ENCODE results near the gene AASS.
"Not testable (repeated sequence)": the region's sequence is repeated elsewhere in the genome, so short reads cannot be mapped to it uniquely, and the experiment has no call there.

Gene AASS

DNA sequence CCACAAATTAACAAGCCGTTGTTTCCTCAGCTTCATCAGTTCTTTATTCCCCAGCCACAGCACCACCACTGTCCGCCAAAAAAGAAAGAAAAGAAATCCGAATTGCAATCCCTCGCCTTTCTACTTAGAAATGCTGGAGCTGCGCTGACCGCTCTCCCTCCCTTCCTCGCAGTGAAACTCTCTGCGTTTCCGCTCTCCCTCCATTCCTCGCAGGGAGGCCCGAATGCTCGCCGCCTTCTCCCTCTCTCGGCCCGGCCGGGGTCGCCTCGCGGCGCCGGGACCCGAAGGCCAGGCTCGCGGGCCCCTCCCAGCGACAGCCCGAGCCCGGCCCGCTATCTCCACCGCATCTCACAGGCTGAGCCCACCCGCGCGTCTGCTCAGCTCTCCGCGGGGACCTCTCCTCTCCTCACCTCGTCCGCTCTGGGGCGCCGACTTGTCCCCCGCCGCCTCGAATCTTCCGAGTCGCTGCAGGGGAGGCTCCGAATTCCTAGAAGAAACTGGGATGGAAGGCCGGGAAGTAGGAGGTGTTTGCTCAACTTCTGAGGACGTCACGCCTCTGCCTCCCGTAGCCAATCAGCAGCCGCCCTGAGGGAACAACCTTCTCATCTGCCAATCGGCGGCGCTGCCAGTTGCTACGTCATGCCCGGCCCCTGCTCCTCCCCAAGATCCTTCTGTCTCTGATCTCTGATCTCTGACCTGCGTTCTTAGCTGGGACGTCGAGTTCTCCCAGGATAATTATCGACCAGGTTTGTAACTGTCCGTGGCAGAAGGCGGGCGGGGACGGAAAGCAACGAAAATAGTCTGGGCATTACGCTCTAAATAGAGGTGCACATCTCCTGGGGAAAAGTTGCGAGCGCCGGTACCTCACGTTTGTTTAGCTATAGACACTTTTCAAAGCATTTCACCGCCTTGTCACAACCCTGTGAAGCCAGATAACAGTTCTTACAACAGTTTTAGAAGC, at the start of gene AASS:
TSS of gene AASS (minus strand) at position 499 of the 961 bp plus-strand sequence. CDS start 10,523 bp downstream, outside the sequence.
- peak within 1 kb of the TSS; percentile 95 for H3K4me3 ChIP-seq (ENCODE audit: low read depth, low read length)

DNA sequence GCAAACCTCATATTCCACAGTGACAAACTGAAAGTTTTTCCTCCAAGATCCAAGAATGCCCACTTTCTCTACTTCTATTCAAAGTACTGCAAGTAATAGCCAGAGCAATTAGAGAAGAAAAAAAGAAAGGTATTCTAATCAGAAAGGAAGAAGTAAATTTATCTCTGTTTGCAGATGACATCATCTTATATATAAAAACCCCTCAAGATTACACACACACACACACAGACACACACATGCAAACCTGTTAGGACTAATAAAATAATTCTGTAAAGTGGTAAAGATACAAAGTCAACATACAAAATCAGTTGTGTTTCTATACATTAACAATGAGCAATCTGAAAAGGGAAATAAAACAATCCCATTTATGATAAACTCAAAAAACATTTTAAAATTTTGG, 44.7 kb upstream of the AASS start:
- H3K4me3 ChIP-seq (ENCODE audit: low read depth, low read length): no peak overlapping the region

DNA sequence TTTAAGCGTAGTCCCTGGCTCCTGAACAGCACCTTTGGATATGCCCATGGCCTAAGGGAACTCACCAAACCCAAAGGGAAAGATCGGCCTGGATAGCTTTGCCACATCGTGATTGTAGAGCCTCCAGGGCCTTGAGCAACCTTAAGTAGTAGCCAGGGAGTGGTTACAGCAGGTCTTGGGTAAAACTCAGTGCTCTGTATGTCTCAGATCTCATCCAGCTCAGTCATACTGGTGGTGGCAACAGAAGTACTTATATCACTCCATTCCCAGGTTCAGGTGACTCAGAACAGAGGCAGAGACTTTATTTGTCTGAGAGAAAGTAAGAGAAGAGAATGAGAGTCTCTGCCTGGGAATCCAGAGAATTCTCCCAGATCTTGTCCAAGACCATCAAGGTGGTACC, 39.1 kb upstream of the AASS start:
- no peak overlapping the region for H3K4me3 ChIP-seq (ENCODE audit: low read depth, low read length)

DNA sequence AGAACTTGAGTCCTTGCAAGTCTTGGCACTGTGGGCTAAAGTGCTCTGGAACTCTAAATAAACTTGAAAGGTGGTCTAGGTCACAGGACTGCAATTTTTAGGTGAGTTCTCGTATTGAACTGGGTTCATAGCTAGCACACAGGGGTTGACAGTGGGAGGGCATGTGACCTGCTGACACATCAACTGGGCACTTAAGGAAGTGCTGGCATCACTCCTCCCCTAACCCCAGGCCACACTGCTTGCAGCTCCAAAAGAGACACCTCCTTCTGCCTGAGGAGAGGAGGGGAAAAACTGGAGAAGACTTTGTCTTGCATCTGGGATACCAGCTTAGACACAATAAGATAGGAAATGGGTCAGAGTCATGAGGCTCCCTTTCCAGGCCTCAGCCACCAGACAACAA, 38.0 kb upstream of the AASS start:
- H3K4me3 ChIP-seq (ENCODE audit: low read depth, low read length): no peak overlapping the region

DNA sequence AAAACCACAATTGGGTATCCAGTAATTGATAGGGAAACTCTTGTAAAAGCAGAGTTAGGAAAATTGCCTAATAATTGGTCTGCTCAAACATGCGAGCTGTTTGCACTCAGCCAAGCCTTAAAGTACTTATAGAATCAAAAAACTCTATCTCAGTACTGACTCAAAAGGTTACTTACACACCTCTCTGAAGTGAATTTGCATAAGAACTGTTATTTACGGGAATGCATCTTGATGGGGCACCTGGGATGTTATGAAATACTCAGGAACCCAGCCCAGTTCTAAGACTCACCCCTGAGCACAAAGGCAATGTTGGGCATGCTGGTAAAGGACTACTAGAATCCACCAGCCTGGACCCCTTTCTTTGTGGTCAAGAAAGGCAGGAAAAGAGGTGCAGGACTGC, 28.1 kb upstream of the AASS start:
- H3K4me3 ChIP-seq (ENCODE audit: low read depth, low read length): not testable (repeated sequence)

DNA sequence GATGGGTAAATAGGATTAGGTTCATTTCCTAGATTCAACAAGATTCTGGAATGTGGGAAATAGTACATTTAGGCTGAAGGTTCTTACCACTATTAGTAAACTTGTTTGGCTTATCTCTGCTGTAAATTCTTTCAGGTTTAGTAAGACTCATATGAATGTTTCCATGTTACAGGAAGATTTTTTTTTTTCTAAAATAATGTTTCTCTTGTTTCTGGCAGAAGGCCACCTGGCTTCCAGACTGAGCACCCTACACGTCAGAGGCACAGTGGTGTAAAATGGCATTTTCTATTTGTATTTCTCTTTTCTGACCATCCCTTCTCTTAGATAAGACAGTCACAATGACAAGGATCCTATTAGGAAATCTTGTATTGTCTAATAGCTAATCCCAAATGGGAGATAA, 22.7 kb upstream of the AASS start:
- no peak overlapping the region for H3K4me3 ChIP-seq (ENCODE audit: low read depth, low read length)

DNA sequence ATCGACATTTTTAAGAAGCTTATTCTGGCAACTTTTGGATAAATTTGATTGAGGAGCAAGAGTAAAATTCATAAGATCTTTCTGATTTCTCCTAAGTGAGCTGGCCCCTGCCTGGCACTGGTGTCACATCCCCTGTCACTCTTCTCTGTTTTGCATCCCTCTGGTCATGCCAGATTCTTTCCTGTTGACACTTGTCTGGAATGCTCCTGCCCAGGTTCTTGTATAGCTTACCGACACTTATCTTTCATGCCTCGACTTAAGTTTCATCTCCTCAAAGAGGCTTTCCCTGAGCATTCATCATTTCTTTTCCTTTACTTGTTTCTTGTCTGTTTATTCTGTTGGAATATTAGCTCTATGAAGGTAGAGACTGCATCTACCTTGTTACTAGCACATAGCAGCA, 22.2 kb upstream of the AASS start:
- no peak overlapping the region for H3K4me3 ChIP-seq (ENCODE audit: low read depth, low read length)

DNA sequence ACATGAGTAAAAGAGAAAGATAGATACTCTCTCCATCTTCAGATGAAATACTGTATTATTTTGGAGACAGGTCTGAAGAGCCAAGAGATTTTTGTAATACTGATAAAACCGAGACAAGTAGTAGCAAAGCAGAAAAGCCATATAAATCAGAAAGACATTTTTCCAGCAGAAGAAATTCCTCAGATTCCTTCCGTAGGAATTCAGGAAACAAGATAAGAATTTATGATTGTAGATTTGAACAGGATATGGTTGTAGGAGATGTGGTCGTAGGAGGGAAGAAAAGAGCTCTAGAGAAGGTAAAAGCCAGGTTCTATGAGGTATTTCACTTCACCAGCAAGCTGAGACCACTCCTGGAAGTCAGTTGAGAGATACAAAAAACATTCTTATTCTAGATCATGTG, 17.6 kb upstream of the AASS start:
- H3K4me3 ChIP-seq (ENCODE audit: low read depth, low read length): no peak overlapping the region

DNA sequence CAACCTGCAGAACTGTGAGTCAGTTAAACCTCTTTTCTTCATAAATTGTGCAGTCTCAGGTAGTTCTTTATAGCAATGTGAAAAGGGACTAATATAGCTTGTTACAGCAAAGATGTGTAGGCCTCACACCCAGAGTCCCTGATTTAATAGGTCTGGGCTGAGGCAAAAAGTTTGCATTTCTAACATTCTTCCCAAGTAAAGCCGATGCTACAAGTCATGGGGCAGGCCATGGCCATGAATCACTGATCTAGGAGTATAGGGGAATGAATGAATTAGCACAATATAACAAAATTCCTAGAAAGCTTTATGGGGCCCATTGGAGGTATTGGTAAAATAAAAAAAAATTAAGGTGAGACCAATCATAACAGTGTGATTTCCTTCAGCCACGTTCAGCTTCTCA, 11.5 kb upstream of the AASS start:
- no peak overlapping the region for H3K4me3 ChIP-seq (ENCODE audit: low read depth, low read length)

DNA sequence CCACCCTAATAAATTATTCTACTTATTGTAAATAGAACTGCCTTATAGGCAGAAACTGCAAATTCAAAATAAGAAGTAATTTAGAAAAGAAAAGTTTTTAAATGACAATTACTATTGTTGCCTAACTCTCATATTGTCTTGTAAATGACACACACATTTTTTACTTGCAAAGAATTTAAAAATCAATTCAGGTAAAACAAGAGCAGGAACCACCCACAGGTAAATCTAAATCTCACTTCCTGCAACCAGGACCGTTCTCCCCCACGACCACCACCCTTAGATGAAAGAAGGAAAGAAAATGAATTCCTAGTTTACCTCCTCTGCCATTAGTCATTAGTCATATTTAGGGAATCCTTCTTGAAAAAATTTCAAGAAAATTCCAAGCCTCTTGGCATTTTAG, 4.8 kb upstream of the AASS start:
- H3K4me3 ChIP-seq (ENCODE audit: low read depth, low read length): no peak overlapping the region

DNA sequence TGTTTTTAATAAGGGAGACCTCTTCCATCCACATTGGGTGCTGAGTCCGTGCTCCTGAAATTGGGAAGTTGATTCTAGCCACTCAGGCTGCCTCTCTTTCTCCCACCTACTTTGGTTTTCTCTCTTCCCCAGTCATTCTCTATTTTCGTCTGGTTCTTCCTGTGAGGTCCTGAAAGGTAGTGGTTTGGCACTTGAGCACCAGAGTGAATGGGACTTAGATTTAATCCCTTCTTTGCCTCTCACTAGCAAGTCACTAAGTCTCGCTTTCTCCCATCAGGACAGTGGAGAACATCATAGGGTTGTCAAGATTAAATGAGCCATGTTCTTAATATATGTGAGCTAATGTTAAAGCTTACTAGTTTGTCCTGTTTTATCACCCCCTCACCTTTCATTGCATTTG, 4.0 kb upstream of the AASS start:
- no peak overlapping the region for H3K4me3 ChIP-seq (ENCODE audit: low read depth, low read length)

DNA sequence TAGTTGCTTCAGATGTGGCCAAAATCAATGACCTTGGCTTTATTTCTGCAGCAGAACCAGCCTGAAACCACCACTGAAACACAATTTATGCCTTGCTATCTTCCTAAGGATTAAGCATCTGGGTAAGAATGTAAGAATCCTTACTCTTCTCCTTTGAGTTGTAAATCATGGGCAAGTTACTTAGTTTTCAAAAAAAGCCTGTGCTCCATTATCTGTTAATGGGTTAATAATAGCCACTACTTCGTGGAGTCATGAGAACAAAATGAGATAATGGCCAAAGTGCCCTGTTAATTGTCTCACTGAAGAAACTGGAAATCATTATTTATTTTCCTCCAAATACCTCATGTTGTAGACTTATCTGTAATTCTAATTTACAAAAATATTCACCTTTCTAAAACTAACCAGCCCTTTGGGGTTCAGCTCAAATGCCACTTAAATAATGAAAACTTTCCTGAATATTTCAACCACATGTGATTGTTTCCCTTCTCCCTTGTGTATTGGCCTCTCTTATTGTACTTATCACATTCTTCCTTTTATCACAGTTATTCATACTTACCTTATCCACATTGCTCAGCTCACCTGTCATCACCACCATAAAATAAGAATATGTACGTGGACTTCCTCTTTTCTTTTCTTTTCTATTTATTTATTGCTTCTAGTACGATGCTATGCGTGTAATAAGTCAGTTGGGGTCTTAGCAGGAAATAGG, 2.0 kb upstream of the AASS start:
- no peak overlapping the region for H3K4me3 ChIP-seq (ENCODE audit: low read depth, low read length)

DNA sequence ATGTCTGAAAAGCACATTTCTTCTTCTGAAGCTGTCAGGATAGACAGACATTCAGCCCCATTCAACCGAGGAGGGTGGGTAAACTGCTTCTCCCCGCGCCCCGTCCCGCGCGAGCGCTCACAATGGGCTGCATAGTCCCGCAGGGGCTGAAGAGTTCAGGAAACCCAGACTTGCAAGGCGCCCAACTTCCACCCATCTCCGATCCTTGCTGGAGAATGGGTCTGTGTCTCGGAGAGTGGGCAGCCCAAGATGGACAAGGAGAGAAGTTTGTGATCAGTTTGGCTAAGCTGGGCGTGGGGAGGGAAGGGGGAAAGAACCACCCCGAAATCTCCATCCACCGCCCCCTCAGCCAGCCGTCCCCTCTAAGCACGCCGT, 686 bp downstream of the AASS start:
- H3K4me3 ChIP-seq (ENCODE audit: low read depth, low read length): peak overlapping the region; percentile 95

DNA sequence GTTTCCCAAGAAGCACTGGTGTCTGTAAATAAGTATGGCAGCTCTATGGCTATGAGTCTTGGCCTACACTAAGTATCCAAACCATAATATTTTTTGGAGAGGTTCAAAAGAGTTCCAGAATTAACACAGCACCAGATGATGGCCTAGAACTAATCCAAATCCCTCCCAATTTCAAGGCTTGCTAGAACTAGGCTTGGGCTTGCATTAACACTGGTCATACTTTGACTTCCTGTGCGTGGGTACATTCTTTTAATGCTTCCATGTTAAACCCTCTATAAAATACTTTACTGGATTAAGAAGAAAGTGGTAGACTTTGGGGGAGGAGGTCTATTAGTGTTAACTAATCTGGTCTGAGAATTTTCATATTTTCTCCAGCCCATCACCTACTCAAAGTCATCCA, 3.1 kb downstream of the AASS start:
- H3K4me3 ChIP-seq (ENCODE audit: low read depth, low read length): peak overlapping the region; percentile 95

DNA sequence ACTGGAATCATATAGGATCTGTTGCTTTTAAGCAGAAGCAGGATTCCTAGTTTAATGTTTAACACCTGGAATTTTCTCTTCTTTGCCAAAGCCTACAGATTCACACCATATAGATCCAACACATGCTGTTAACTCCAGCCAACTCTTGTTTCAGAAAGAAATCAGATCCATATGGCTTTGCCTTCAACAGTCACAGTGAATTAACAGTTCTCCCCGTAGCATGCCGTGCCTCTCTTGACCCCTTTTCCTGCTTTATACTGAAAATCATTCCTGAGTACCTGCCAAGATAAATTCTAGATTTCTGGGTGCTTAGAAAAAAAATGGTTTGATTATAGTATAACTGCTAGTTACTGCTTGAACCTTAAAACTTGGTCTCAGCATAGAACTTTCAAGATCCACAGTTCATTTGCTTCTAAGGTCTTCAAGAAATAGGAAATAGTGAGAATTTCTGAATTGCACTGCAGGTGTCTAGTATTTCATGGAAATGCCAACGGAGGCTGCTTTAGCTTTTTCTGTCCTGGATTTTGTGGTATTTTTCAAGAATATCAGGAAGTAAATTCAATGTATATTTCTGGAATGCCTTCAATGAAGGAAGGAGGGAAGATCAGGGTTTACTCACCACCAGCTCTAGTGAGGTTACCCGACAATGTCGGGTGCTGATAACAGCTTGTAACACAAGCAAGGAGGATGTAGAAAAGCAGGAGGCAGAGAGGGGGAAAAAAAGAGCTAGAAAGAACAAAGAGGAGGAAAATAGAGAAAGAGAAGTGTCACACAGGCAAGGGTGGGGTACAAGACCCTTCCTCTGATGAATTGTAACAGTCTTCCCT, 6.6 kb downstream of the AASS start:
- H3K4me3 ChIP-seq (ENCODE audit: low read depth, low read length): no peak overlapping the region

DNA sequence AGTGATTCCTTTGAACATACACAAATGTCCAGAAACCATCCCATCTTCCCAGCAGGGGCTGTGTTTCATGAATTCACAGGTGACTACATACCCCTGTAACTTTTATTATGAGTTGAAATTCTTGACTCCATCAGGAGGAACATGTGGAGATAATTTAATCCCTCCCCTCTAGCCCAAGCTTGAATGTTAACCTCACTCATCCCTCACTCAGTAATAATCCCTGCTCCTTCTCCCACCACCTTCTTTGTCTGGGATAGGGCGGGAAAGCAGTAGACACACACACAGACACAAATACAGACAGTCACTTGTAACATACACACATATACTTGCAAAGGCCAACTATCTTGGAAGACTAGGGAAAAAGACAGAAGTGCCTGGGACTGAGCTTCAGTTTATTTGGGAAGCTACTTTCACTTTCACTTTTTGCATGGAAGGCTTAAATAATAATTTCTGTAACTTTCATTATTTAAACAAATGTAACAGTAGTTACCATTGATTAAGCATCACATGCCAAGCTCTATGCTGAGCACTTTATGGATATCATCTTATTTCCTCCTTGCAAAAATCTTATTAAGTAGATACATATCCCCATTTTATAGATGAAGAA, 7.3 kb downstream of the AASS start:
- no peak overlapping the region for H3K4me3 ChIP-seq (ENCODE audit: low read depth, low read length)

DNA sequence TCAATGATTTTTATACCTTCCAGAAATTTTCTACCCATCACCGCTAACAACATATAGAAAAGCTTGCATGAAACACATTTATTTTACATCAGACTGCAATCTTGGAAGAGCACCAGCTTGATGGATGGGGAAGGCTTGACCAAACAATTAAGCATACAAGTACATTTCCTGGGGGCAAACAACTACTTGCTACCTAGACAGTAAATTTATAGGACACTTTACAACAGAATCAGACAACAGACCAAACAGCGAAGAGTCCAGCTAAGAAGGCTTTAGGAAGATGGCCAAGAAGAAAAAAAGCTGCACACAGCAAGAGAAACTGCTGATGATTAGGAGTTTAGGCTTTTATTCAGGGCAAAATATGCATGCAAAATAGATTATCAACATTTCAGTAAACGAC, 8.0 kb downstream of the AASS start:
- H3K4me3 ChIP-seq (ENCODE audit: low read depth, low read length): no peak overlapping the region

DNA sequence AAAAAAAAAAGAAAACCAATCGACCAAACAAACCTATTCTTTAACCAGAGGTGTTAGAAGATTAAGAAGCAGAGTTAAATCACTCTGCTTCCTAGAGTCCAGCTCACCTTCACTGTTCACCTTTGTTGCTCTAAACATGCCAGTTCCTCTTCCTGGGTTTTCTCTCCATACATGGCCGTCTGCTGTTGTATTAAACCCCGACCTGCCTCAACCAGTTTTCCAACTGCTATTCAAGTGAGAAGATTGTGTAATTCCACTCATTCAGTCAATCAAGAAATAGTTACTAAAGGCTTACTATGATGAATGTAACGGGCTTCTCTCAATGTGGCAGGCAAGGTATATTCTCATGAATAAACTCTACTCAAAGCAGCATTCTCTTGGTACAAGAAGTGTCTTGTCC, 8.8 kb downstream of the AASS start:
- no peak overlapping the region for H3K4me3 ChIP-seq (ENCODE audit: low read depth, low read length)

DNA sequence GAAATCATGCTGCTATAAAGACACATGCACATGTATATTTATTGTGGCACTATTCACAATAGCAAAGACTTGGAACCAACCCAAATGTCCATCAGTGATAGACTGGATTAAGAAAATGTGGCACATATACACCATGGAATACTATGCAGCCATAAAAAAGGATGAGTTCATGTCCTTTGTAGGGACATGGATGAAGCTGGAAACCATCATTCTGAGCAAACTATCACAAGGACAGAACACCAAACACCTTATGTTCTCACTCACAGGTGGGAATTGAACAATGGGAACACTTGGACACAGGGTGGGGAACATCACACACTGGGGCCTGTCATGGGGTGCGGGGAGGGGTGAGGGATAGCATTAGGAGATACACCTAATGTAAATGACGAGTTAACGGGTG, 9.3 kb downstream of the AASS start:
- not testable (repeated sequence) for H3K4me3 ChIP-seq (ENCODE audit: low read depth, low read length)

DNA sequence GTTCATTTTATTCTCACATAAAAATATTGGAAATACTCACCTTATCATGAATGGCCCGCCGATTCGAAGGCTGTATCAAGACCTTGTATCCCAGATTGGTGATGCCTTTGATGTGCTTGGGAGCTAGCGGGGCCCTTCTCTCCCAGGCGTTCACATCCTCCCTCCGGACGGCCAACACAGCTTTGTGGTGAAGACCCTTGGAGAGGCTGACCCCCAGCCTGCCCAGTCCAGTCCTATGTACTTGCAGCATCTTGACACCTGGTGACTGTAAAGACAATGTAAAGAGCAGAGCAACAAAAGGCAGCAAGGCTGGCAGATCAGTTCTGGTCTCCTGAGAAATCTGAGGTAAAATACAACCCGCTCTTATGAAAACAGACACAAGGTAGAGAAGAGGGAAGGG, 10.6 kb downstream of the AASS start:
- H3K4me3 ChIP-seq (ENCODE audit: low read depth, low read length): no peak overlapping the region

DNA sequence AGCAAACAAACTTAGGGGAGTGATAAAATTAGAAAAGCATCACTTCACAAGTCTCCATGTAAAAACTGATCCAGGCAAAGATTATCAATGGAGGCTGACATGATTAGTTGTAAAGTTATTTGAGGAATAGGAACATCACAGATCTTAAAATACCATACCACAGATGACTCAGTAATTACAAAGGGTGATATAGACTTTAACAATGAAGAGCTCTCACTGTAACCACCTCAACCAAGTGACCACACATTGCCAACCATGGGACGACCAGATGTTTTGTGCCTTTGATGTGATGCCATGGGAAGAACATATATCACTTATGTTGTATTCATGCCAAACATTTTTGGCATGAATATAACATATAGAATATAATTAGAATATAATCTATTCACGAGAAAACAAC, 11.7 kb downstream of the AASS start:
- no peak overlapping the region for H3K4me3 ChIP-seq (ENCODE audit: low read depth, low read length)
